Ovary (tissue), 9 donors: Measurements from ENCODE around the gene TATDN3. TPM values are rescaled to one million over a fixed set of nuclear protein-coding genes. Genes with fewer than 3 reads are reported as not detected.
"Not testable (repeated sequence)": the region's sequence is repeated elsewhere in the genome, so short reads cannot be mapped to it uniquely, and the experiment has no call there.

Experiments used
- DNase-seq, 5 donors: peaks; one replicate each; pipeline ENCODE4 v3.0.0-alpha.2; 2019 to 2020
- H3K27ac ChIP-seq, 2 donors: fragments of 200-600 bp; one replicate each; pipeline versions ENCODE4 v1.5.1 to v1.8.0; 2019 to 2022
- H3K27me3 ChIP-seq: fragments of 200-600 bp; one replicate; pipeline ENCODE4 v1.8.0; 2022
- H3K36me3 ChIP-seq: fragments of 200-600 bp; sonication (generic); one replicate; pipeline ENCODE4 v1.5.1; 2019
- H3K4me1 ChIP-seq: one replicate; pipeline ENCODE4 v1.8.1; 2013; ENCODE audit warnings: mild to moderate bottlenecking, moderate library complexity; ENCODE audit not compliant: insufficient read depth
- H3K4me3 ChIP-seq: fragments of 200-600 bp; sonication (generic); one replicate; pipeline ENCODE4 v1.5.1; 2017
- H3K9me3 ChIP-seq, 2 donors: fragments of 200-600 bp in 1 of 2; sonication (generic) in 1 of 2; one replicate each; pipeline versions ENCODE4 v1.5.1 to v1.8.1; 2013 to 2019; ENCODE audit warnings: mild to moderate bottlenecking in 1 of 2, moderate library complexity in 1 of 2
- CTCF ChIP-seq, 3 donors: fragments of 450-650 bp in 2 of 3; fragments of 200-600 bp in 1 of 3; IDR thresholded peaks; one replicate each; pipeline versions ENCODE4 v1.5.1 to v1.8.0; 2016 to 2022; ENCODE audit warnings: antibody characterized with exemption in 3 of 3, mild to moderate bottlenecking in 1 of 3
- EP300 ChIP-seq: sonication (generic); formaldehyde crosslinking; IDR thresholded peaks from one replicate; pipeline ENCODE4 v1.6.1; 2017; ENCODE audit warnings: antibody characterized with exemption
- POLR2A ChIP-seq: fragments of 450-650 bp; IDR thresholded peaks from one replicate; pipeline ENCODE4 v1.6.1; 2017; ENCODE audit warnings: antibody characterized with exemption, mild to moderate bottlenecking, moderate library complexity
- WGBS, 3 donors: extraction: QIAGEN DNeasy Blood & Tissue Kit in 1 of 3; methylation state at CpG; one replicate each; pipeline versions ENCODE4 v1.1.5 to v1.1.7; 2013 to 2017; 5-methylcytosine and 5-hydroxymethylcytosine counted together
- intact Hi-C, 4 donors: fragments of 100-400 bp; cut with DNase I; formaldehyde crosslinking; loops; one replicate each; pipeline versions ENCODE4 v1.11.0 to v1.15.1; 2022 to 2023
- polyA plus RNA-seq, 2 donors: library from polyadenylated mRNA; stranded (reverse); fragments of 200-250 nt in 1 of 2; fragments of 350-450 nt in 1 of 2; fragmentation: Illumina TruSeq in 1 of 2; extraction: RNeasy Lipid Tissue Mini Kit (QIAGEN cat#74804) in 1 of 2; gene quantifications; one replicate each; pipeline ENCODE4 v1.2.3, GENCODE V29; 2013 to 2014
- total RNA-seq, 7 donors: library from RNA; depleted of rRNA in 2 of 7; stranded (reverse); fragments of >200 nt in 2 of 7; fragmentation: NEBNext Ultra II Directional in 3 of 7; extraction: Animal tissue kit (Norgen Biotek cat#: 25700) in 3 of 7; gene quantifications; one replicate each; pipeline versions ENCODE4 v1.1.0 to v1.2.4, GENCODE V29; 2016 to 2023
- donor health status: DM: no; HTN: no; CAD: no; lungs with moderate emphysema.
- donor health status: DM: no; HTN: no; CAD: no.
- donor health status: Bipolar disorder and iron deficiency.
- donor health status: DM: yes; HTN: yes; CAD: no.
- donor health status: DM: no; HTN: no; CAD: no.
- donor health status: DM: yes; HTN: yes; CAD: no.

The TATDN3 gene
- total and polyA plus RNA-seq, 9 donors, result 6.8 to 17.1 (median 9.5) TPM

GRCh38 chr1:212771341-212771740 is 20.4 kb upstream of the TATDN3 start:
- Histone ChIP-seq H3K27ac (no peak overlapping the region), H3K27me3 (no peaks in the 10 kb centered on the region), H3K9me3 (peaks cover 0 to 3% of the 10 kb centered on the region in 2 donors), H3K36me3 (no peaks in the 10 kb centered on the region), H3K4me1 (no peaks in the 10 kb centered on the region), H3K4me3 (no peak overlapping the region)
- no peak for DNase-seq
- intact Hi-C loops, result no loop called here
- TF ChIP-seq POLR2A (no peak), CTCF (IDR thresholded peaks at IDR 0.05) (no peak), EP300 (no peak)

- Histone ChIP-seq H3K9me3 (no peaks in the 10 kb centered on the region), H3K36me3 (no peaks in the 10 kb centered on the region), H3K27me3 (no peaks in the 10 kb centered on the region), H3K4me3 (no peak overlapping the region), H3K27ac (no peak overlapping the region), H3K4me1 (no peaks in the 10 kb centered on the region)
- intact Hi-C loops, result no loop called here
- WGBS, 3 donors, result 94 to 97% (median 95%) methylated on average over 2 of the region's 2 CpGs
- no peak for TF ChIP-seq EP300
- TF ChIP-seq CTCF (IDR thresholded peaks at IDR 0.05), result no peak
- TF ChIP-seq POLR2A, result no peak
- no peak for DNase-seq
These were observed 18.7 kb upstream of the TATDN3 start for GRCh38 chr1:212773011-212773410.

- intact Hi-C loops, result no loop called here
- H3K36me3 ChIP-seq, result no peaks in the 10 kb centered on the region
- no peak overlapping the region for H3K27ac ChIP-seq
- no peaks in the 10 kb centered on the region for H3K9me3 ChIP-seq
- H3K27me3 ChIP-seq, result no peaks in the 10 kb centered on the region
- TF ChIP-seq POLR2A (no peak), EP300 (no peak), CTCF (IDR thresholded peaks at IDR 0.05) (no peak)
- DNase-seq, result no peak
- WGBS, 3 donors, result 79 to 94% (median 87%) methylated on average over 2 of the region's 2 CpGs
- H3K4me3 ChIP-seq, result no peak overlapping the region
- no peaks in the 10 kb centered on the region for H3K4me1 ChIP-seq
These were observed 17.1 kb upstream of the TATDN3 start for GRCh38 chr1:212774584-212774983.

GRCh38 chr1:212775241-212775640 is 16.5 kb upstream of the TATDN3 start:
- DNase-seq, result no peak
- Histone ChIP-seq H3K4me3 (no peak overlapping the region), H3K9me3 (no peaks in the 10 kb centered on the region), H3K27ac (no peak overlapping the region), H3K36me3 (no peaks in the 10 kb centered on the region), H3K27me3 (no peaks in the 10 kb centered on the region), H3K4me1 (no peaks in the 10 kb centered on the region)
- no peak for TF ChIP-seq POLR2A
- TF ChIP-seq EP300, result no peak
- TF ChIP-seq CTCF (IDR thresholded peaks at IDR 0.05), result no peak
- intact Hi-C loops, result no loop called here

GRCh38 chr1:212777151-212777550 is 14.5 kb upstream of the TATDN3 start:
- Histone ChIP-seq H3K27ac (no peak overlapping the region), H3K36me3 (no peaks in the 10 kb centered on the region), H3K4me1 (no peaks in the 10 kb centered on the region), H3K9me3 (no peaks in the 10 kb centered on the region), H3K4me3 (no peak overlapping the region), H3K27me3 (no peaks in the 10 kb centered on the region)
- DNase-seq, result no peak
- WGBS, 3 donors, result 86 to 96% (median 93%) methylated on average over 3 of the region's 3 CpGs
- no peak for TF ChIP-seq CTCF (IDR thresholded peaks at IDR 0.05)
- no peak for TF ChIP-seq EP300
- no peak for TF ChIP-seq POLR2A
- intact Hi-C loops, result no loop called here

- DNase-seq, H3K27me3 ChIP-seq, H3K27ac ChIP-seq, intact Hi-C loops, H3K9me3 ChIP-seq, H3K4me3 ChIP-seq, H3K4me1 ChIP-seq, H3K36me3 ChIP-seq: not testable (repeated sequence)
- WGBS, 3 donors, result 94% methylated on average over 32 of the region's 32 CpGs; no CpG with 5 or more reads in 2 of the 3 donors
These were observed 12.6 kb upstream of the TATDN3 start for GRCh38 chr1:212779086-212779485.
